Activated CD4-positive, CD25-positive, alpha-beta regulatory T cell treated with anti-CD3 and anti-CD28 coated beads, Interleukin-2, amount 50 U/mL, for 16 hours (primary cell): ENCODE results near the gene DCTN3.

Experiments
- DNase-seq: peaks from one replicate; pipeline ENCODE4 v3.0.0-alpha.2; 2020; ENCODE audit warnings: low read depth, low spot score

Gene DCTN3

GRCh38 chr9:34573599-34574325, 46.5 kb downstream of the DCTN3 start:
- no peak for DNase-seq

DNA sequence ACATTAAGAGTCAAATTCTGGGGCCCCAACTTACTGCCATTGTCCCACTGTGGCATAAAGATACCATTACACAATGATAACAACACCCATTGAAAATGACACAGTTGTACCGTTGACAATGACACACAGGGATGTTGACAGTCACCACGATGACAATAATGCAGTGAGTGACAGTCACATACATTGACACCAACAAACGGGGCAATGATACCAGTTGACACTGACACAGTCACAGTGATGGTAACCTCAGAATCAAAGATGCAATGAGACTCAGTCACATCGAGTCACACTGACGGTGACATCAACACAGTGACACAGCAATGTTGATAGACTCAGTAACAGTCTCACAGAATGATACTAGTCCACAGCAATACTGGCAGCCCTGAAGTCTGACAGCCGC, 47.7 kb downstream of the DCTN3 start:
- DNase-seq: no peak

- DNase-seq: no peak
Measured at GRCh38 chr9:34572092-34572491, 48.2 kb downstream of the DCTN3 start.

DNA sequence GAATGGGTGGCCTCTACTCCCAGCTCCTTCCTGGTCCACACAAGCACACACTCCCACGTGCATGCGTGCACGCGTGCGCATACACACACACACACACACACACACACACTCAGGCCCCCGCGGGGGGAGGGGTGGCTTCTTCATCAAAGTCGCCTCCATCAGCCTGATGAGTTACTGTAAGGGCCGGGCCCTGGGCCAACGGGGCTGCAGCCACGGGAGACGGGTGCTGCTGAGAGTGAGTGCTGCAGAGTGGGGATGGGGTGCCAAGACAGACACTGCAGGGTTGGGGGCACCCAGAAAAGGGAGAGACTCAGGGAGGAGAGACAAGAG, 48.8 kb downstream of the DCTN3 start:
- DNase-seq: no peak

GRCh38 chr9:34570809-34571480, 49.4 kb downstream of the DCTN3 start:
- no peak for DNase-seq

DNA sequence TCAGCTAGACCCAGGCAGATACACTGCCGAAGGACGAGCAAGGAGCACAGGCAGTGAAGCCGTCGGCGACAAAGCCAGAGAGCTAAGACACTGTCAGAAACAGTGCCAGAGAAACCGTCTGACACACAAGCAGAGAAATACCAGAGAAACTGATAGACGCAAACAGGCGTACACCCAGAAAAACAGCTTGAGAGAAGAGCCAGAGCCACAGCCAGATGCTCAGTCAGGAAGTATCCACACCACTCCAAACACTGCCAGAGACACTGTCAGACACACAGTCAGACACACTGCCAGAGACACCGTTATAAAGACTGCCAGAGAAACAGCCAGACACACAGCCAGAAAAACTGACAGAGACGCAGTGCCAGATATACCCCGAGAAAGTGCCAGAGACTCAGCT, 49.9 kb downstream of the DCTN3 start:
- no peak for DNase-seq

DNA sequence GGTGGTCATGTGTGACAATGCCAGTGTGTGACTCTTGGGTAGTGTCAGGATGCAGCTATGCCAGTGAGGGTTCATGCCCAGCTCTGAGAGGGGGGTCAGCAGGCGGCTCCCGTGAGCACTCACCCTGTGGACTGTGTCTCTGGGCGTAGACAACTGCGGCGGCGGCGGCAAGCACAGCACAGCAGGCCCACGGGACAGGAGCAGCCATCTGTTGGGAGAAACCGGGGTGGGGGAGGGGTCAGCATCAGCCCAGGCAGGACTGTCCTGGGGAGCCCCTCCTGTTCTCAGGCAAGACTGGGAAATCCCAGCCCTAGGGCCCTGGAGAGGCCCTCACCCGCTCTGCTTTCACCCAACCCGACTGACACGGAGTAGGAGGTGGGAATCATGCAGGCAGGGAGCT, 51.5 kb downstream of the DCTN3 start:
- DNase-seq: no peak

DNA sequence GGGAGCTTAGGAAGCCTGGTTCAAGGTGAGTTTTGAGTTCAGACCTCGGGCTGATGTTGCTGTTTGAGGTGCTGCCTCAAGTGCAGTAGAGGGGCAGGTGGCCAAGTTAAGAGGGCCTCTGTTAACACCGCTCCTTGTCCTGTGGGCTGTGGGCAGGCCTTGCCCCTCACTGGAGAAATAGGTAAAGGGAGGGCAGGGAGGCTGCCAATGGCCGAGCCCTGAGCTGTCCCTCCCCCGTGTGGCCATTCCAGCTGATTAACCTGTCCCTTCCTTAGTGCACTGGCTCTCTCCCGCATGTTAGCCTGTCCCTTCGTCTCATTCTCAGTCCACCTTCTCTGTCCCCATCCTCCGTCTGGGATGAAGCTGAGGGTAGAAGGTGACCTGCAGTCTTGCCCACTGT, 52.2 kb downstream of the DCTN3 start:
- DNase-seq: no peak

DNA sequence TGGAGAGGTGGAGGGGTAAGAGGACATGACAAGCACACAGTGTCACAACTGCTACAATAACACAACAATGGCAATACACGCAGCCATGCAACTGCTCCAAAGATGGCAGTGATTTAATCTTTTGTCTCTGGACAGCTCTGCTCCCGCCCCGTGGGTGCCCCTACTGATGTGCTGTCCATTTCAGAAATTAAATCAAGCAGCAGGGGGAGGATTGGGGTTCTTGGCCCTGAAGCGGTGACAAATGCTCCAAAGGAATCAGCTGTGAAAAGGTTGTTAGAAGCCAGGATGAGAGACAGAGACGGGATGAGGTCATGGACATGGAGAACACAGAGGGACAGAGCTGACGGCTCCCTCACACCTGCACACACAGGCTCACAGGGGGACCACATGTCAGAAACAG, 53.3 kb downstream of the DCTN3 start:
- no peak for DNase-seq

DNA sequence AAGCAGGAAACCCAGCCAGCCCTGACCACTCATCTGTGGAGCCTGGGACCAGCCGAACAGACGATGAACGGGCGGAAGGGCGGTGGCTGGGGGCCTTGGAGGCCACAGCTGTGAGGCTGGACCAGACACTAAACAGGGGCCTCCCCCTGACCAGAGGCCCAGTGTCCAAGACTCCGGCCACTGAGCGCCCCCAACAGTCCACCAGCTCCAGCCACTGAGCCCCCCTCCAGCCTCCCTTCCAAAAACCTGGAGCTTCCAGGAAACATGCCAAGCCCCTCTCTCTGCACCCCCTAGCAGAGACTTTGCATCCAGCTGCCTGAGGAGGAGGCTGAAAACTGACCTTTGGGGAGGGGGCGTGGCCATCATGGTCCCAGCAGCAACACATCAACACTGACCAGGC, 54.0 kb downstream of the DCTN3 start:
- no peak for DNase-seq

- DNase-seq: no peak
Measured at GRCh38 chr9:34565856-34566255, 54.4 kb downstream of the DCTN3 start.

DNA sequence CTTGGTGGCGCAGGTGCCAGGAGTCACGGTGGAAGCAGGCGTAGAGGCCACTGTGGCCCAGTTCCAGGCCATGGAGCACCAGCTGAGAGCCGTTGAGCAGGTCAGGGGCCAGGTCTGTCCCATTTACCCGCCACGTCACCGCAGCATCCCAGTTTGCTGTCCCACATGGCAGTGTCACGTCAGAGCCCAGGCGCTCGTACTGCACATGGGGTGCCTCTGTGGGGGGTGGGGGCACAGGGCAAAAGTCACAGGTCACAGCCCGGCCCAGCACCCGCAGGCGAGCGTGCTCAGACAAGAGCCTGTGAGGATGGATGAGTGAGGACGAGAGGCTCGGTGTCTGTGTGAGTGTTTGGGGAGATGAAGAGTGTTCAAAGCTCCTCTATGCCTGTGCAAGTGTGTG, 55.7 kb downstream of the DCTN3 start:
- DNase-seq: no peak
